HG02623 (cell line): ENCODE measurements around the gene TGFBR3.

Experiments used
- ATAC-seq: cut with Tn5 transposase; IDR thresholded peaks from one replicate; pipeline ENCODE4 v1.9.1; 2021; ENCODE audit warnings: moderate library complexity; ENCODE audit not compliant: unreplicated experiment

Gene TGFBR3

GRCh38 chr1:91885716-91886506 is at the start of gene TGFBR3:
TSS of gene TGFBR3 (minus strand) at chr1:91886151. CDS start at chr1:91861531, 24,620 bp downstream.
- peak; percentile 63 for ATAC-seq

DNA sequence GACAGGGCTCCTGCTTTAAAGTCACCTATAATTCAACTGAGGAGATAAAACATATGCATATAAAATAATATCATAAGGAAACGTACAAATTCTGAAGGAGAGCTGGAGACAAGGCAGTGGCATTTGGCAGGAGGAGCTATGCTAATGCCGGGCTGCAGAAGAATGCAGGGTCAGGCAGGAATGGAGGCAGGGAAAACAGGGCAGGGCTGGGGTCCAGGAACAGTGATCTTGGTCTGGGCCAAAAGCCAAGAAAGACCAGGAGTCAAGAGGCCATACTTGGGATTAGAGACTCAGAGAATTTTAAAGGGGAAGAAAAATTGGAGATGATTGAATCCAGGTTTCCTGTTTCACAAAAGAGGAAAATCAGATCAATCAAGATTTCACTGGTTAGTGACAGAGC is 43.3 kb upstream of the TGFBR3 start:
- no peak for ATAC-seq

- no peak for ATAC-seq
These were observed 42.1 kb upstream of the TGFBR3 start for GRCh38 chr1:91928026-91928425.

DNA sequence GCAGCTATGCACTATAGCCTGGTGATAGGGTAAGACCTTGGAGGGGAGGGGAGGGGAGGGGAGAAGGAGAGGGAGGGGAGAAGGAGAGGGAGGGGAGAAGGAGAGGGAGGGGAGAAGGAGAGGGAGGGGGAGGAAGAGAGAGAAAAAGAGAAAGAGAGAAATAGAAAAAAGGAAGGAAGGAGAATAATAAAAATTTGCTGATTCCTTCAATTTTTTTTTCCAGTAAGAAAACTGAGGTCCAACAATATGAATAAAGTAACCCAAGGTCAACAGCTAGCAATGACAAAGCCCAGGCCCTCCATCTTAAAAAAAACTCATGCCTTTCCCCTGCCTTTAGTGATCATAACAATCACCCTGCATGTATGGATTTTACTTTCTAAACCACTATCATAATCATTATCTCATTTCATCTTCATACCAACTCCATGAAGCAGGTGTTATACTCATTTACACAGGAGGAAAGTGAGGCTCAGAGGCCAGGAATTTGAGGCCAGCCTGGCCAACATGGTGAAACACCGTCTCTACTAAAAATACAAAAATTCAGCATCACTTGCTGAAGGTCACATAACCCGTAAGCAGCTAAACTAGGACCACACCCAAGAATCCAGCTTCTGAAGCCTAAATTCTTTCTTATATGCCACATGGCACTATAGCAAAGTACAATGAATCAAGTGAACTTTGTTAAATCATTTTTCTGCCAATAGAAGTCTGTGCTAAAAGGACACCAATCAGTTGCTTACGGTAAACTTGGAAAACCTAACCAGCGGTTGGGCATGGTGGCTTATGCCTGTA is 39.9 kb upstream of the TGFBR3 start:
- no peak for ATAC-seq

DNA sequence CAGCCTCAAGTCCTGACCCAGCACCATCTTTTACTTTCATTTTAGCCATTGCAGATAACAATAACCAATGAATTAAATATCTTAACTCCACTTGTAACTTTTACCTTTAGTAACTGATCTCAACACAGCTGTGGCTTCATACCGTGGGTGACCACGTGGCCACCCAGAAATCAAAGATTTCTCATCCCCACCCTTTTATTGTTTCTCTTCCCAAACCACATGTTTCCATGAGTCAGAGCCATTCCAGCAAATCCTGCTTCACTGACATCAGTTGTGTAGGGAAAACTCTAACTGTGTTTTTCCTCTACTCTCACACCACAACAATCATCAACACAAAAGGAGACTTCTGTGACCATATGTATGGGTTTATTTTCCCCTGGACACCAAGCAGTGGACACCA is 38.2 kb upstream of the TGFBR3 start:
- no peak for ATAC-seq

- ATAC-seq: no peak
These were observed 34.0 kb upstream of the TGFBR3 start for GRCh38 chr1:91919962-91920361.

- ATAC-seq: no peak
These were observed 31.0 kb upstream of the TGFBR3 start for GRCh38 chr1:91916811-91917460.

DNA sequence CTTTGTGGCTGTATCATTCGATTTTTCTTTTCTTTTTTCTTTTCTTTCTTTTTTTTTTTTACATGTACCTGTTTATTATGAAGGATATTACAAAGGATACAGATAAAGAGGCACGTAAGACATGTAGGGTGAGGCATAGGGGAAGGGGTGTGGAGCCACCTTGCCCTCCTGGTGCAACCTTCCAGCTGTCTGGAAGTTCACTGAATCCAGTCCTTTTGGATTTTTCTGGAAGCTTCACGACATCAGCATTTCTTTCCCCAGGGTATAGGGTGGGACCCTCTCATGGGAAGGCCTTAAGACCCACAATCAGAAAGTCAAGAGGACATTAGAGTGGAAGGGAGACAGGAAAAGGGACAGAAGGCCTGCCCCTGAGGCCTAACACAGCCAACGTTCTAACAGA is 30.1 kb upstream of the TGFBR3 start:
- ATAC-seq: no peak

DNA sequence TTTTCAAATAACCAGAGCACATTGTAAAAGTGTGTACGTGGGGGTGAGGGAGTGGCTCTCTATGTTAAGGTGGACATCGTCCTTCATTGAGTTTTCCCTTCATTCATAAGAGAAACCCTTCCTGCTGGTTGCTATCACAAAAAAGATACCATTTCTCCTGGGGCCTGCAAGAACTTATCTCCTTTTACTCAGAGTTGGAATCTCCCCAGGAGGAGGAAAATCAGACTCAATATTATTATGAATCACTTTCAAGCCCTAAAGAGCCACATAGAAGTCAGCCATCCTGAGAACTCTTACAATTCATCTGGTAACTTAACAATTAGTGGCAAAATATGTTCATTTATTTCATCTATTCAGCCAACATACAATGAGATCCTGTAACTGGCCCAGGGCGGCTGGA is 27.1 kb upstream of the TGFBR3 start:
- ATAC-seq: no peak

- no peak for ATAC-seq
These were observed 26.3 kb upstream of the TGFBR3 start for GRCh38 chr1:91912266-91912665.

DNA sequence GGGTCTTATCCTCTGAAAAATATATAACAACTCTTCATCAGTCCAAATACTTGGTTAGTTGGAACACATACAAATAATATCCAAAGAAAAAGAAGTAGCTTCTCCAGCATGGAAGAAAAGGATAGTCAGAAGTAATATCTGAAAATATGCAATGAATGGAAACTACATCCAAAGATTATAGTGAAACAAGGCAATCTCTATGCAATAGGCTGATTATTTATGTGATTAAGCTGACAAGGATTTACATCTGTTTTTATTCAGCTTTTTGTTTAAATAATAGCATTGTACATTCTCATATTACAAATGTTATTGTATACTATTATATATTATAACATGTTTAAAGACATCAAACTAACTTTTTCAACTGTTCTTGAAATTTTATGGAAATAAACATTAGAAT is 15.3 kb upstream of the TGFBR3 start:
- ATAC-seq: no peak

GRCh38 chr1:91900562-91900961 is 14.6 kb upstream of the TGFBR3 start:
- ATAC-seq: no peak

- no peak for ATAC-seq
These were observed 11.1 kb upstream of the TGFBR3 start for GRCh38 chr1:91897016-91897415.

- no peak for ATAC-seq
These were observed 10.0 kb upstream of the TGFBR3 start for GRCh38 chr1:91895832-91896556.

DNA sequence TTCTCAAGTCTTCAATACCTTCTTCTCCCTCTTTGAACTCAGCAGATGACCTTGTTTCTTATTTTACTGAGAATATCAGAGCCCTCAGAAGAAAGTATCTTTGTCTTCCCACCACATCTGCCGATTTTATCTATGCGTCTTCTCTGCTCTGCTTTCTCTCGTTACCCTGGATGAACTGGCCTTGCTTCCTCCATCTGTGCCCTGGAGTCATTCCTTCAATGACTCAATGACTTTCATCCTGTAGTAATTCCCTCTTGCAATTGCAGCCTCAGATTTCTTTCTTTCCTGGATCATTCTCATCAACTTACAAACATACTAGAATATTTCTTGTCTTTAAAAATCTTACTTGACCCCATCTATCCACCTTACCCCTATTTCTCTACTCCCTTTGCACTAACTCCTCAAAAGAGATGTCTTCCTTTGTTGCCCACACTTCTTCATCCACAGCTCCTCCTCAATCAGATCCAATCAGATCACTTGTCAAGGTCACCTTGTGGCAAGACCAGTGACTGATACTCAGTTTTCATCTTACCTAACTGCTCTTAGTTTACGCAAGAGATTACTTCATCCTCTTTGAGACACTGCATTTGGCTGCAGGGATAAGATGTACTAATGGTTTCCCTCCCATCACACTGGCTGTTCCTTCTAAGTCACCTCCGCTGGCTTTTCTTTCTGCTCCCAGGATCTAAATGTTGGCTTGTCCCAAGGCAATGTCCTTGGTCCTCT is 8.2 kb upstream of the TGFBR3 start:
- no peak for ATAC-seq

DNA sequence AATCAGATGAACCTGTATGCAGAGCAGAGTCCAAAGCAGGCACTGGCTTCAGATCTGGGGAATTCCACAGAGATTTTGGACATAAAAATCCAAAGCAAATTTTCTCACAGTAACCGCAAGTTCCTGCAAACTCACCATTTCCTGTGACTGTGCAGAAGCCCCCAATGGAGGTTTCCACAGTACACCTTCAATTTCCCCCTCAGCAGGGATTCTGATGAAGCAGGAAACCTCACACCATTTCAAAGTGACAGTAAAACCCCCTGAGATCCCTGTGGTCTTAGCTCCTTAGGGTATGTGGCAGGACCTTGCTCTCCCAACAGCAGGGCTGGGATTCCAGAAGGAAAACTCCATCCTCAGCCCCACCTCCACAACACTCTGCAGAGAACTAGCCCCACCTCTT is 6.0 kb upstream of the TGFBR3 start:
- no peak for ATAC-seq

DNA sequence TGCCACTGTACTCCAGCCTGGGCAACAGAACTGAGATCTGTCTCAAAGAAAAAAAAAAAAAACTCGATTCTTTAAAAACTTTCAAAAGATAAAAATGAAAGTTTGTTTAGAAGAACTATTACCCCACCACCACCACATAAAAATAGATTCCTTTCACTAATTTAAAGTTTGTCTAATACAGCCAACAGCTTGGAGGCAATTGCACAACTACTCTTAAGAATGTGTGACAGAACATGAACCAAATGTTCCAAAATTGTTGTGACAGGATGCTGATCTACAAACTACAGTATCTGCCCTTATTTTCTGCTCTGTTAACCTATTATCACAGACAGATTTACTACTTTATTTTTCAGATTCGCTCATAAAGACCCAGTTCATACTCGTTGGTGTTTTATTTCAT is 5.5 kb upstream of the TGFBR3 start:
- ATAC-seq: no peak

DNA sequence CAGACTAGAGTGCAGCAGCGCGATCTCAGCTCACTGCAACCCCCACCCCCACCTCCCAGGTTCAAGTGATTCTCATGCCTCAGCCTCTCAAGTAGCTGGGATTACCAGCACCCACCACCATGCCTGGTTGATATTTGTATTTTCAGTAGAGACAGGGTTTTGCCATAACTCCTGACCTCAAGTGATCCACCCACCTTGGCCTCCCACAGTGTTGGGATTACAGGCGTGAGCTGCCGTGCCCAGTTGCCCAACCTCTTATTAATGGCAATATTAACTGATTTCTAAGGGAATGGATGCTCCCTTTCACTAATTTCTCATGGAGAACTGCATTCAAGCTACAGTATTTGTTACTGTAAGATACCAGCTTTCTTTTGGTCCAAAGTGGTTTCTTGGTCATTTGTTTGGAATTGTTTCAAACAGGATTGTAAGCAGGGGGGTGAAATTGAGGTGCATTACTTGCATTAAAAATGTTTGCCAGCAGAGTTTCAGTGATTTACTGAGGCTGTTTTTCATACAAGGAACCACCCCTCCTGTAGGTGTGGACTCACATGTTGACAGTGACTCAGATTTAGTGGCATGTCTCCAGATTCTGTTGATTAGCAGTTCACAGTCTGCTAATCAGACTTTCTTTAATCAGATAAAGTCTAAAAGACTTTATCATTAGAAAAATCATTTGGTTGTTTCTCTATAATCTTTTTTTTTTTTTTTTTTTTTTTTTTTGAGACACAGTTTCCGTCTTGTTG is 3.9 kb upstream of the TGFBR3 start:
- ATAC-seq: no peak

DNA sequence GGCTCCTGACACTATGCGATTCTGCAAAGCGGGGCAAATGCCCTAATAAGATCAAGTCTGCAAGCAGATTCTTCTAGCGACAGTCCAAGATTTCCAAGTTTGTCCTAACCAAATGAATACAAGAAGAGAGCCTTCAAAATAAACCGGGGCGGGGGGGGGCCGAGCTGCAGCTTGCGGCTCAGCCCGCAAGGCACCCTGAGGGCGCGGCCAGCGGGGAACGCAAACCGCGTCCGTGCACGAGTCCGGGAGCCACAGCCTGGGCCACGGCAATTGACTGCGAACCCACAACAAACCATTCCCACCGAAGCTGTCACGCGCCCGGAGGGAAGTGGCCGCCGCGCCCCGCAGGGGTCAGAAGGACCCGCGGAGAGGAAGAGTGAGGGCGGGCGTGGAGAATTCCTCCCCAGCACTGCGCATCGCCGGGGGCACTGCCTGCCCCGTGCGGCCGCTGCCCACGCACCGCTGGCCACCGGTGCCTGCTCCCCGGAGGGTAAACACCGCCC is 687 bp downstream of the TGFBR3 start:
- ATAC-seq: peak; percentile 8
